A673 (cell line): ENCODE data around the gene PPP1R18.
"Not testable (repeated sequence)": the region's sequence is repeated elsewhere in the genome, so short reads cannot be mapped to it uniquely, and the experiment has no call there.

Source experiments
- CTCF ChIP-seq: fragments of 300-800, 200-600 bp; sonication (generic); conservative IDR thresholded peaks from 2 replicates; pipeline ENCODE4 v1.5.1; 2017; ENCODE audit warnings: low read depth, mild to moderate bottlenecking, antibody characterized with exemption, low read length, moderate library complexity, mixed read lengths
- EZH2 ChIP-seq: fragments of 200-600 bp; sonication (generic); IDR thresholded peaks from 2 replicates; pipeline ENCODE4 v1.6.1; 2017; ENCODE audit warnings: borderline replicate concordance, low read depth, mild to moderate bottlenecking, mixed read lengths, antibody characterized with exemption, low read length; ENCODE audit not compliant: poor library complexity, severe bottlenecking

- not testable (repeated sequence) for TF ChIP-seq CTCF, EZH2
Observed at GRCh38 chr6:30722025-30722279, 35.5 kb upstream of the PPP1R18 start.
